Measurements from ENCODE around the gene CRELD2. TPM values are rescaled to one million over a fixed set of nuclear protein-coding genes. Genes with fewer than 3 reads are reported as not detected.

Gene CRELD2
- total RNA-seq, 1 donor from 2014 or later = 32.5 TPM

DNA sequence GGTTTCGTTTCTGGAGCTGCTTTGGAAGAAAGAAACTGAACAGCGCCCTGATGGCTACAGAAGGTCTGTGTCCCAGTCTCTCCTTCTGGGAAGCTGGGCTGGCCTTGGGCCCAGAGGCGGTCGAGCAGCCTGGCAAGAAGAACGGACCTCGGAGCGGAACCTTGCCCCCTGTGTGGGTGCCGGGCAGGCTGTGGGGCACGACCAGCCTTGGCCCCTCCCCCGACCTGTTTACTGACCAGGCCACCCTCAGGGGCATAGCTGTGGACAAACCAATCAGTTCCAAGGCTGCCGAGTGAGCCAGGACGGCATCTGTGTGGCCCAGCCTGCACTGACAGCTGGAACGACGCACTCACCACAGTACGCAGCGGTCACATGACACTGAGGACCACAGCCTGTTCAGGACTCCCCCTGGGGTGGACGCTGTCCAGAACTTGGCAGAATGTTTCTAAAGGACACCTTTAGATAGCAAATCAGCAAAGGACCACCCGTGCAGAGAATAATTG, 49.3 kb downstream of the CRELD2 start:
- no peak for DNase-seq (ENCODE audit: low read depth)

GRCh38 chr22:49968313-49968830, 49.9 kb downstream of the CRELD2 start:
- no peak for DNase-seq (ENCODE audit: low read depth)

DNA sequence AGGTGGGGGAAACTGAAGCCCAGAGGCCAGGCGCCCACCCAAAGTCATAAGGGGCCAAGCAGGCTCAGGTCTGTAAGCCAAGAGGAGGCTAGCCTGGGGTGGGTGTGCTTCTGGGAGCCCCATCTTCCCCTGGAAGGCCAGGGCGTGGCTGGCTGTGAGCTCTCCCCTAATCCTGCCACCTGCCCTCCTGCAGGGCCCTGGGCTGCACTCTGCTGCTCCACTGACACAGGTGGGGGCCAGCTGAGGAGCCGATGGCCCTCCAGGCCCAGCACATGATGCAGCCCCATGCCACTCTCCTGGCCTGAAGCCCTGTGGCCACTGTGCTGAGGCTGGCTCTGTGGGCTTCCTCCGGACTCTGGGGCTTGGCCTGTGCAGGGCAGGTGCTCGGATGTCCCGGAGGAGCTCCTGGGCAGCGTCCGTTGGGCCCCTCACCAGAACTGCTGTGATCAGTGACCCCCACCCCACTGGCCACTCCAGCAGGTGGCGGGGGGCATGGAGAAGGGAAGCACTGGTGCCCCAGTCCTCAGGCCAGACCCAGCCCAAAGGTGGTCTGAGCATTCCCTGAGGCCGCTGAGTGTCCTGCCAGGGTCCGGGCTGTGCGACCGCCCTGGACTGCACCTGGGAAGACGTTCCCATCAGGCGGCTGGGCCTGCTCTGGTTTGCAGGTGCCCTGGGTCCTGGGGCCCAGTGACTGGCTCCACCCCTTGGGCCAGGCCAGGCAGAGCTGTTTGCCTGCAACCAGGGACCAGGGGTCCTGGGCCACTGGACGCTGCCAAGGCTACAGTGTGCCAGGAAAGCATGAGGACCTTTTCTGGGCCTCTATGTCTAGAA, 50.6 kb downstream of the CRELD2 start:
- DNase-seq (ENCODE audit: low read depth) = no peak

DNA sequence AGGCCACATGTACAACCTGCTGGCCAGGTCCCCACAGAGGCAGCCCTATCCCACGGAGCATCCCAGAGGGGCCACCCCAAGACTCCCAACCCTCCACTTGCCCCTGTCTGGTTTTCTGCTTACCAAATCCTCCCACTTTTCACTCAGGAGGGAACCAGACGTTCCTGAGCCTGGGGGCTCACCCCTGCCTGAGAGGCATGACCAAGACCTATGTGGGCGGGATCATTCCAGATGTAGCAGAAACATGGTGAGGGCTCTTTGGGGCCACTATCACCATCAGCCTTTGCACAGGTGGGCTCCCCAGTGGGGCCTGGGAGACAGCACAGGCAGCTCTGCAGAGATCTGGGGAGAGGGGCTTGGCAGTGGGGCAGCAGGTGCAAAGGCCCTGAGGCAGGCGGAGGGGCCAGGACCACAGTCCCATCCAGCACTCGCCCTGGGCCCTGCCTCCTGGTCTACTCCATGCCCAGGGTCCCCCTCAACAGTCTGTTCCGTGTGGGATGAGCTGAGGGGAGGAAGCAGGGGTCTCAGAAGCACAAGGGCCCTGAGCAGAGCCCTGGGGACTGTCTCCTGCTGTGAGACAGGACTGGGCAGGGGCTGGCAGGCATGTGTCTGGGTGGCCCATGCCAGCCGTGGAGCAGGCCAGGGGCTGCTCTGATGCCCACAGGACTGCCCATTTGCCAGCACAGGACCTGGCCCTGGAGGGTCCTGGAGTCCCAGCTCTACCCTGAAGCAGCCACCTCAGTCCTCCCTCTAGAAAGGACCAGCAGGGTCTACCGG, 51.5 kb downstream of the CRELD2 start:
- DNase-seq (ENCODE audit: low read depth) = no peak

- DNase-seq (ENCODE audit: low read depth) = peak; percentile 91
Measured at GRCh38 chr22:49970528-49971231, 52.2 kb downstream of the CRELD2 start.

- no peak for DNase-seq (ENCODE audit: low read depth)
Measured at GRCh38 chr22:49971232-49972162, 53.1 kb downstream of the CRELD2 start.

DNA sequence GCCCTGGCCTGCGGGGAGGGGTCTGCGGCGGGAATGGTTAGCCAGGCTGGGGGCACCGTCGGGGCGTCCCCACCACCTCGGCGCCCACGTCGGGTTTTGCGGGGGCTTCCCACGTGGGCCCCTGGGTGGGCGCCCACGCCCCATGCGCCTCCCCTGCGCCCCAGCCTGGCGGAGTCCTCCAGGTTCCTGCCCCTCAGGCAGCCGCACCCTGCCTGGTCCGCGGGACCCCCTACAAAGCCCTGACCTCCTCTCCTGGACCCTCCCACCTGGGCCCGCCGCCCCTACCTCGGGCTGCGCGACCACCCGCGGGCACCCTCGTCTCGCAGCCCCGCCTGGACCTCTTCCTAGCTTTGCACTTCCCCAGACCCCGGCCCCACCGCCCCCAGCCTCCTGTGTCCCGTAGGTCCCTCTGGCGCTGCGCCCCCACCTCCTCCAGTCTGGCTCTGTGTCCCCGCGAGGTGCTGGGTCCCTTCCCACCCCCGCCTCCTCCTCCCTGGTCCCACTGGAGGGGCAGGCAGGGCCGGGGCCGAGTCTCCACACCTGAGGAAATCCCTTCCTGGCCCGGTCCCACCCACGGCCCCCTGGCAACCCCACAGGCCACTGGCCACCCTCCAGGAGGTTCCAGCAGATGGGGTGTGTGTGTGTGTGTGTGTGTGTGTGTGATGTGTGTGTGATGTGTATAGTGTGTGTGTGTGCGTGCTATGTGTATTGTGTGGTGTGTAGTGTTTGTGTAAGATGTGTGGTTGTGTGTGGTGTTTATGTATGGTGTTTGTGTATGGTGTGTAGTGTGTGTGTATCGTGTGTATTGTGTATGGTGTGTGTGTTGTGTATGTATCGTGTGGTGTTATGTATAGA, 54.0 kb downstream of the CRELD2 start:
- DNase-seq (ENCODE audit: low read depth) = no peak

DNA sequence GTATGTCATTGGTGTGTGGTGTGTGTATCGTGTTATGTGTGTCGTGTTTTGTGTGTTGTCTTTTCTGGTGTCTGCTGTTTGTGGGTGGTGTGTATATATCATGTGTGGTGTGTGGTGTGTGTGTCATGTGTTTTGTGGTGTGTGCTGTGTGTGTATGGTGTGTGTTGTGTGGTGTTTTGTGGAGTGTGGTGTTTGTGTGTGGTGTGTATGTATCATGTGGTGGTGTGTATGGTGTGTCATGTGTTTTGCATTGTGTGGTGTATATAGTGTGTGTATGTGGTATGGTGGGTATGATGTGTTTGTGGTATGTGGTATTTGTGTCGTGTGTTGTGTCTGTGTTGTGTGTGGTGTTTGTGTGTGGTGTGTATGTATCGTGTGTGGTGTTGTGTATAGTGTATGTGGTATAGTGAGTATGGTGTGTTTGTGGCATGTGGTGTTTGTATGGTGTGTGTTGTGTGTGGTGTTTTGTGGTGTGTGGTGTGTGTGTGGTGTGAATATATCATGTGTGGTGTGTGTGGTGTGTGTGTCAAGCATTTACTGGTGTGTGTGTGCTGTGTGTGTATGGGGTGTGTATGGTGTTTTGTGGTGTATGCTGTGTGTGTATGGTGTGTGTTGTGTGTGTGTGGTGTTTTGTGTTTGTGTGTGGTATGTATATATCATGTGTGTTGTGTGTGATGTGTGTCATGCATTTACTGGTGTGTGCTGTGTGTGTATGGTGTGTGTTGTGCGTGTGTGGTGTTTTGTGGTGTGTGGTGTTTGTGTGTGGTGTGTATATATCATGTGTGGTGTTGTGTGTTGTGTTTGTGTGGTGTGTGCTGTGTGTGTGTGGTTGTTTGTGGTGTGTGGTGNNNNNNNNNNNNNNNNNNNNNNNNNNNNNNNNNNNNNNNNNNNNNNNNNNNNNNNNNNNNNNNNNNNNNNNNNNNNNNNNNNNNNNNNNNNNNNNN, 54.9 kb downstream of the CRELD2 start:
- DNase-seq (ENCODE audit: low read depth) = no peak

- DNase-seq (ENCODE audit: low read depth) = no peak
Measured at GRCh38 chr22:49975543-49976389, 57.3 kb downstream of the CRELD2 start.

DNA sequence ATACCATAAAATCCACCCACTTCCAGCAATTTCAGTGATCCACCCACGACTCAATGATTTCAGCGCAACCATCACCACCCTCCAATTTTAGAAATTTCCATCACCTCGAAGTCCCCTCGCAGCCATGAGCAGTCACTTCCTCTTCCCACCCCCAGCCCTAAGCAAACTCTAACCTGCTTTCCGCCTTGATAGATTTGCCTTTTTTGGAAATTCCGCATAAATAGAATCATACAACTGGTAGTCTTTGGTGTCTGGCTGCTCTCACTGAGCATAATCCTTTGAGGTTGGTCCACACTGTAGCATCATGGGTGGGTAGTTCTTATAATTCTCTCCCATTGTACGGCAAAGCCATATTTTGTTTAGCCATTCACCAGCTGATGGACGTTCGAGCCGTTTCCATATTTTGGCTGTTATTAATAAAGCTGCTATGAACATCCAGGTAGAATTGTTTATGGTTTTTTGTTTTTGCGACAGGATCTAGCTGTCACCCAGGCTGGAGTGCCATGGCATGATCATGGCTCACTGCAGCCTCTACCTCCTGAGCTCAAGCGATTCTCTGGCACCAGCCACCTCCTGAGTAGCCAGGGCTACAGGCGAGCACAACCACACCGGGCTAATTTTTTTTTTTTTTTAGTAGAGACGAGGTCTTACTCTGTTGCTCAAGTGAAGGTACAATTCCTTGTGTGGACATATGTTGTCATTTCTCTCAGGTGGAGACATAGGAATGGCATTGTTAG, 58.2 kb downstream of the CRELD2 start:
- DNase-seq (ENCODE audit: low read depth) = no peak

Other genes starting within 250 kb of the CRELD2 start
- 16.1 and 38.1 TPM in 2 replicates for gene BRD1, start 90.8 kb upstream of the CRELD2 start, total RNA-seq
- gene ZBED4, start 64.8 kb upstream of the CRELD2 start, total RNA-seq = 12.2 and 23.7 TPM in 2 replicates
- 15.5 and 33.2 TPM in 2 replicates for gene ALG12, start 196 bp upstream of the CRELD2 start, total RNA-seq
- gene PIM3, start 42.1 kb downstream of the CRELD2 start, total RNA-seq = 26.3 and 40.3 TPM in 2 replicates
- gene IL17REL, start 94.1 kb downstream of the CRELD2 start, total RNA-seq = not detected in 2 replicates
- gene TTLL8, start 139.7 kb downstream of the CRELD2 start, total RNA-seq = not detected in 2 replicates
- gene MLC1, start 166.8 kb downstream of the CRELD2 start, total RNA-seq = not detected in 2 replicates
- gene MOV10L1, start 171.4 kb downstream of the CRELD2 start, total RNA-seq = not detected in 2 replicates

Measured in renal cortical epithelial cell (primary cell).